Activated CD8-positive, alpha-beta memory T cell treated with anti-CD3 and anti-CD28 coated beads for 36 hours (primary cell): ENCODE data around the gene METAP1D. TPM values are rescaled to one million over a fixed set of nuclear protein-coding genes. Genes with fewer than 3 reads are reported as not detected.
"Not testable (repeated sequence)": the region's sequence is repeated elsewhere in the genome, so short reads cannot be mapped to it uniquely, and the experiment has no call there.

Experiments
- CTCF ChIA-PET: fragments of 350-600 bp; sonication (Branson Sonifier 250); formaldehyde crosslinking; loops from one replicate; lab custom pipeline; 2021; ENCODE audit warnings: antibody characterized with exemption; lab: Charles Lee
- POLR2A ChIA-PET: fragments of 350-600 bp; sonication (Branson Sonifier 250); formaldehyde crosslinking; loops from one replicate; lab custom pipeline; 2021; ENCODE audit warnings: antibody characterized with exemption; lab: Charles Lee
- total RNA-seq, 2 experiments: library from RNA; stranded (reverse); gene quantifications; one replicate each; pipeline ENCODE4 v1.2.3, GENCODE V29; 2021

Gene METAP1D
- 1 to 10 TPM; 8.2 to 8.4 TPM for total RNA-seq

DNA sequence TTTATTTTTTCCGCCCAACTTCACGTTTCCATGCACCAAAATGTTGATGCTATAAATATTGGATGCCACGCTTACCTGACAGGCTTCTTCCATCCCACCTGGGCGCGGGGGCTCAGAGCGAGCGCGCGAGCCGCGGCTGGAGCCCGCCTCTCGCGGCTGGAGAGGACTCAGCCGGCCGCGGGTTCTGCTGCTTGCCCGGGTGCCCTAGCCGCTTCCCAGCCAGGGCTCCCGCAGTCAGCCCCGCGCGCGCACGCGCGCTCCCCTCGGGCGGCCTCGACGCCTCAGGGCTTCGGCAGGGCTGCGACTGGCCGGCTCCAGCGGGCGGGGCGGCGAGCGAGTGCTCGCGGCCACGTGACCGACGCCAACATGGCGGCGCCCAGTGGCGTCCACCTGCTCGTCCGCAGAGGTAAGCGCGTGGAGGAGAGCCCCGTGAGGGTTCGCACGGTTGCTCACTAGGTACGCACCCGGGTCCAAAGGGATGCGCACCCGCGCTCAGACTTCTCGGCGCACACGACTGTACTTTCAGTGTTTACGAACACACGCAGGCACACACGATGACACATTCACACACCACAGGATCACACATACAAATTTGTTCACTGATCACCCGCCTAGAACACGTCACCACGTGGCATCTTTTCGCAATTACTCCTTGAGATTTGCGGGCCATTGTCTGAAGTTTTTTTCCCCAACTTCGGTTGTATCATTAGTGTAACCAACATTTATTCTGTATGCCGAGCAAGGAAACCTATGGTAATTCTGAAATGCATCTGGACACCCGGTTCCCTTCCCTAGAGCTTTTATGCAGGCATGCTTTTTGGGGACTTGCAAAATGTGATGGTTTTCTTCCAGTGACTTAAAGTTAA is at the start of gene METAP1D:
TSS of gene METAP1D (plus strand) at position 350 of the 866 bp plus-strand sequence. CDS start at position 367, 17 bp downstream.
- ChIA-PET POLR2A (interaction anchor here (0.6 kb wide), 1 partner anchor 12 kb away, joined by 3 read pairs; no protein-coding TSS in a partner anchor), CTCF (no interaction called here)

DNA sequence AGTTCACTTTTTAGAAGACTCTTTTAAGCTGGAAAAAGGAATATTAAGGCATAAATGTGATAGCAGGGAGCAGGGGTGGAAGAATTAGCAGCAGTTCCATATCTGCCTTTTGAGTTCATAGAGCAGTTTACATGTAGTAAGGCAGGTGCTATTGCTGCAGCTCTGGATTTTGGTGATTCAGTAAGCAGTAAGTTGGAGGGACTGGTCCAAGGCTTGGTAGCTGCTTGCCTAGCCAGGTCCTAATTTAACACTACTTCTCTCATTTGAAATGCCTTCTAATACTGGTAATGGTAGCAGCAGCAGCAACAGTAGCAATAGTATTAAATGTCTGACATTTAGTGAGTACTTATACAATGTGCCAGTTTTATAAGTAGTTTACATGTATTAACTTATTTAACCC is 47.5 kb upstream of the METAP1D start:
- POLR2A ChIA-PET: no interaction called here
- CTCF ChIA-PET: no interaction called here

DNA sequence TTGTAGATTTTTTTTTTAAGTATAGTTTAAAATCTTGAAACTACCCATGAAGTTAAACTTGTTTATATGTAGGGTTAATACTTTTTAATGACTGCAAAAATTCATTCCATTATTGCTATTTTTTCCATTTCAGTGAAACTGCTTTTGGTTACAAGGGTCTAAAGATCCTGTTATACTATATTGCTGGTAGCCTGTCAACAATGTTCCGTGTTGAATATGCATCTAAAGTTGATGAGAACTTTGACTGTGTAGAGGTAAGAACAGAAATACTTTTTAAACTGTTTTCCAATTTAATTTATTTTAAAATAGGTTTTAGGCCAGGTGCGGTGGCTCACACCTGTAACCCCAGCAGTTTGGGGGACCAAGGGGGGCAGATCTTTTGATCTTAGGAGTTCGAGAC is 47.0 kb upstream of the METAP1D start:
- ChIA-PET CTCF (interaction anchor here (0.7 kb wide), 1 partner anchor 16 kb away, joined by 3 read pairs; no protein-coding TSS in a partner anchor), POLR2A (no interaction called here)

DNA sequence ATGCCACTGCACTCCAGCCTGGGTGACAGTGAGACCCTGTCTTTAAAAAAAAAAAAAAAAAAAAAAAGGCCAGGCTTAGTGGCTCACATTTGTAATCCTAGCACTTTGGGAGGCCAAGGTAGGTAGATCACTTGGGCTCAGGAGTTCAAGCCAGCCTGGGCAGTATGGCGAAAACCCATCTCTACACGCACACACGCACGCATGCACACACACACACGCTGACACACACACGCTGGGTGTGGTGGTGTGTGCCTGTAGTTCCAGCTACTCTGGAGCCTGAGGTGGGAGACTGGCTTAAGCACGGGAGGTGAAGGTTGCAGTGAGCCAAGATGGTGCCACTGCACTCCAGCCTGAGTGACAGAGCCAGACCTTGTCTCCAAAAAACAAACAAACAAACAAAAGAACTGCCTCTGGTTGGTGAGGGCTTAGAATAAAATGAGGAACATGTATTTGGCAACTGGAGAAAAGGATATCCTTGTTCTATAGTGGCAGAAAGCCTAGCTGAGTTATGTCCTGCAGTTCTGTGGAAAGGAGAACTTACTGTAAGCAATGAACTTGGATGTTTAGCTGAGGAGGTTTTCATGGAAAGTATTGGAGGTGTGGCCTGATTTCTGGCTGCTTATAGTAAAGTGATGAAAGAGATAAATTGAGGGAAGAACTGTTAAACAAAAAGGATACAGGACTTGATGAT is 43.5 kb upstream of the METAP1D start:
- CTCF ChIA-PET: no interaction called here
- POLR2A ChIA-PET: no interaction called here

DNA sequence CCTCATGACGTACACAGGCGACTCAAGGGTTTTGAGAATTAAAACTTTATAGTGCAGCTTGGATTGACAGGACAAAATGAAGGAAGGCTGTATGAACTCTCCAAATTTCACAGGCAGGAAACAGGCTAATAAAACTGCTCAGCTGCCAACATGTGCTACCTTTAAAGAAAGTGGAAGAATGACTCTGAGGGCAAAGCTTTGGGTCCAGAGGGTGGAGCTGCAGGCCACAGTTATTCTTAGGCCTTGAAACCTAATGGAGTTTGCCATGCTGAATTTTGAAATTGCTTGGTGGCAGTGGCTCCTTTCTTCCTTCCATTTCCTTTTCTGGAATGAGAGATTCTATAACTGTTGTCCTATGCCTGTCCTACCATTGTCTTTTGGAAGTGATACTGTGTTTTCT is 42.7 kb upstream of the METAP1D start:
- CTCF ChIA-PET: no interaction called here

DNA sequence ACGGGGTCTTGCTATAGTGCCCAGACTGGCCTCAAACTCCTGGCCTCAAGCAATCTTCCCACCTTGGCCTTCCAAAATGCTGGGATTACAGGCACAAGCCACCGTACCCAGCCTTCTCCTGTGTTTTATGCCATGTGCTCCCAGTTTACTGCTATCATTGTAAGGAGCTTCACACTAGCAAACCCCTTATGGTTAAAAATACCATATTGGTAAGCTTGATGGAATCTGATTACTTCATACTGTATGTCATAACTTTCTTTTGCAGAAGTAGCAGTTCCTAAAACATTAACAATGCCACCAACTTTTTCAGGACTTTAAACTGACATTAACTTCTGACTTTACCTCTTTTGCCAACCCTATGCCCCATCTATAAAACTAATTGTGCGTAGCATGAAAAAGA is 41.3 kb upstream of the METAP1D start:
- ChIA-PET CTCF (no interaction called here), POLR2A (no interaction called here)

More for the DNA sequence above, 42.7 kb upstream of the METAP1D start:
- POLR2A ChIA-PET: no interaction called here

DNA sequence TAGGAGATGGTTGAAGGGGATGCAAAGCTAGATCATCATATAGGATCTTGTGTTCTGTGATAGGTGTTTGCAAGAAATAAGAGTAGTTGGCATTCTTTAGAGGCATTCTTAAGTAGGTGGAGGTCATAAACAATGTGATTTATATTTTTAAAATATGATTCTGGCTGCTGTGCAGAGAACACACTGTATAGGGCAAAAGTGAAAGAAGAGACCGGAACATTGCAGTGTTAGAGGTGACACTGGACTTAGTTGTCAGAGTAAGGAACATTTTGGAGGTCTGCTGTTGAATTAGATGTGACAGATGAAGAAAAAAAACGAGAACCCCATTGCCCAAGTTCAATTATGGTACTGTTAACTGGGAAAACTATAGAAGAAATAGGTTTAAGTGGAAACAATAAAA is 39.8 kb upstream of the METAP1D start:
- POLR2A ChIA-PET: no interaction called here
- CTCF ChIA-PET: no interaction called here

DNA sequence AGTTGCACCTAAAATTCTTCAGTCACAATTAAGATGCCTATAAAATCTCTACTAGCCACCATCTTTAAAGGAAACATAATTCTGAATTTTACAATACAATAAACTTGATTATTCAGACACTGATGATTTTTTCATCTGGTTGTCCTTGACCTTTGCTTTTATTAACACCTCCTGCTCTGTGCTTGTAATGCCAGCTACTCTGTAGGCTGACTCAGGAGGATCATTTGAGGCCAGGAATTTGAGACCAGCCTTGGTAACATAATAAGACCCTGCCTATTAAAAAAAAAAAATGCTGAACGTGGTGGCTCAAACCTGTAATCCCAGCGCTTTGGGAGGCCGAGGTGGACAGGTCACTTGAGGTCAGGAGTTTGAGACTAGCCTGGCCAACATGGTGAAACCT is 39.2 kb upstream of the METAP1D start:
- POLR2A ChIA-PET: no interaction called here
- CTCF ChIA-PET: no interaction called here

DNA sequence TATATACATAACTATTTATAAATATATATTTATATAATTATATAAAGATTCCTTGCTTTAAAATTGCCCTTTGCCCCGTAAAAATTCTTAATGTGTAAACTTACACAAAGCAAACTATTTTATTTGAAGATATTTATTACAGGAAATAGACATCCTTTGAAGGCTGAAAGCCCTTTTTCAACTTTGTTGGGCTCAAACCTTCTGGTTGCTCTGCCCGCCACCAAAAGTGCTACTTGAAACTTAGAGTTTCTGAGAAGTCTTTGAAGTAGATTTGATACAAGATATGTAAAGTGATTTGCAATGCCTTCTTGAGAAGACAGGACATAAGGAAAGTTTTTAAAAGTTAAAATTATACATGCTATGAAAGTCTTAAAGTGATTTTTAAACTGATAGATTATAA is 36.6 kb upstream of the METAP1D start:
- ChIA-PET POLR2A (no interaction called here), CTCF (no interaction called here)

DNA sequence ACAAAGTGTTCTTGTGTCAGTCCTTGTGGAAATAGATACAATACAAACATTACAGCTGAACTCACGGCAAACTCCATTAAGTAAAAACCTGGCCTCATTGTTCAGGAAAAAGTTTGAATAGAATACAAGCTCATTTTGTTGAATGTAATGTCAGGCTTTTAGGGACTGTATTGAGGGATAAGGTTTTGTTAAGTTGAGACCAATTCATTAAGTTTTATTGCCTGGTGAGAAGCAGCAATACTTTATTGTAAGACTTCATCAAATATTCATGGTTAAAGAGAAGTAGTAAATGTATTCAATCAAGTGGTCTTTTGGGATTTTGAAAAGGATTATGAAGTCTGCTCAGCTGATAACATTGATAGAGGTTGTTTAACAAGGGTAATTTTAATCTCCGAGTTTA is 35.4 kb upstream of the METAP1D start:
- POLR2A ChIA-PET: no interaction called here
- CTCF ChIA-PET: no interaction called here

DNA sequence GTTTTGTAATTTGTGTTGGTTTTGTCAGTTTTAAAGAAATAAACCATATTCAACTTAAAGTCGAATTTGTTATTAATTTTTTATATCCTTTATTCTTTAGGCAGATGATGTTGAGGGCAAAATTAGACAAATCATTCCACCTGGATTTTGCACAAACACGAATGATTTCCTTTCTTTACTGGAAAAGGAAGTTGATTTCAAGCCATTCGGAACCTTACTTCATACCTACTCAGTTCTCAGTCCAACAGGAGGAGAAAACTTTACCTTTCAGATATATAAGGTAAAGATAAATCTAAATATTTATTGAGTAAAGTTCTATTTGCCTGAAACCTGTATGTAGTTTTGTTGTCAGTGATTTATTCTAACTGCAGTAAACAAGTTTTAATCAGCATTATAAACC is 34.5 kb upstream of the METAP1D start:
- POLR2A ChIA-PET: no interaction called here

DNA sequence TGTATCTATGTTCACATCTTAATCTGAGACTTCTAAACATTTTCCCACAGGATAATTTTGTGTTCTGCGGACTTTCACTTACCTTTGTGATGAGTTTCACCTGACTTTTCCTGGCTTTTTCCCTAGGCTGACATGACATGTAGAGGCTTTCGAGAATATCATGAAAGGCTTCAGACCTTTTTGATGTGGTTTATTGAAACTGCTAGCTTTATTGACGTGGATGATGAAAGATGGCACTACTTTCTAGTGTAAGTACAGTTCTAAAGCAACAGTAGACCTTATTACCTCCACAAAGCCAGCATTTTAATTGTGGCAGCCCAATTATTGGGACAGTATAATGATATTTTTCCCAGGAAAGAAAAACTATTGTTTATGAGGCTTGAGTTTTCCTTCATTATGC is 34.1 kb upstream of the METAP1D start:
- CTCF ChIA-PET: no interaction called here
- POLR2A ChIA-PET: no interaction called here

More for the DNA sequence above, 34.5 kb upstream of the METAP1D start:
- CTCF ChIA-PET: no interaction called here

DNA sequence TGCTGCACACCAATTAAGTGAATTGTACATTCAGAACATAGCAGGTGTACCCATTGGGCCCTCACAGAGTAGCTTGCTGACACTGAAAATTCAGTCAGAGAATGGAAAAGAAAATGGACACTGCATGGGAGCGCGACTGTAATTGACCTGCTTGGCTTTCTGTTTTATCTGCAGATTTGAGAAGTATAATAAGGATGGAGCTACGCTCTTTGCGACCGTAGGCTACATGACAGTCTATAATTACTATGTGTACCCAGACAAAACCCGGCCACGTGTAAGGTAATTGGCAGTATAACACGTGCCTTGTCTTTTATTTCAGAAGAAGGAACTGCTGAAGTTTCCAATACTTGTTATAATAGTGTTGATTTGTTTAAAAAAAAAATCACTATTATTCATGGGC is 33.5 kb upstream of the METAP1D start:
- ChIA-PET POLR2A (no interaction called here), CTCF (no interaction called here)

DNA sequence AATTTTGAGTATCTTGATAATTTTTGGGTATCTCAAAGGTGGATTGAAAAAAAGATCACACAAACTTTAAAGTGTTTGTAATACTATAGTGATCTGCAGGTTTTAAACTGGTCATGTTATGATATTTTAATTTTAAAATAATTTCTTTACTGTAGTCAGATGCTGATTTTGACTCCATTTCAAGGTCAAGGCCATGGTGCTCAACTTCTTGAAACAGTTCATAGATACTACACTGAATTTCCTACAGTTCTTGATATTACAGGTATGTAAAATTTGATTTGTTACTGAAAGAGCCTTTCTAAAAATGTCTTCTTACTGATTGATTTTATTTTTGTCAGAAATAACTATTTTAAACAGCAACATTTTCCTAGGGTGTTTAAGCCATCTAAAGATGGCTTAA is 33.1 kb upstream of the METAP1D start:
- CTCF ChIA-PET: no interaction called here
- POLR2A ChIA-PET: no interaction called here

DNA sequence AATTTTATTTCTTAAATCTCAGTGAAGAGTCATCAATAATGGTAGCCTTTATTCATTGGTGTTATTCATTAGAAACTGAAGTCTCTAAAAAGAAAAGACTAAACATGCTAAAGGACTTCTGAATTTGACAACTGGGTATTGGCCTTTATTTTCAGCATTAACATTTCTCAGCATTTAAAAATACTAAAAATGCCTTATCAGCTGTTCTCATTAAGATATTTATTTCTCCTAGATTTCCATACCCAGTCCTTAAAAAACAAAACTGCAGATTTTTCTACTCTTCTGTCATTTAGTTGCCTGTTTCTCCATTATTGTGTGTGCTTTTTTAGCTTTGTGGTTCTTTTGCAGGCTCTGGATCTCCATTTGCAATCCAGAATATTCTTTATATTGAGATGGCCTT is 31.2 kb upstream of the METAP1D start:
- POLR2A ChIA-PET: no interaction called here
- CTCF ChIA-PET: no interaction called here

DNA sequence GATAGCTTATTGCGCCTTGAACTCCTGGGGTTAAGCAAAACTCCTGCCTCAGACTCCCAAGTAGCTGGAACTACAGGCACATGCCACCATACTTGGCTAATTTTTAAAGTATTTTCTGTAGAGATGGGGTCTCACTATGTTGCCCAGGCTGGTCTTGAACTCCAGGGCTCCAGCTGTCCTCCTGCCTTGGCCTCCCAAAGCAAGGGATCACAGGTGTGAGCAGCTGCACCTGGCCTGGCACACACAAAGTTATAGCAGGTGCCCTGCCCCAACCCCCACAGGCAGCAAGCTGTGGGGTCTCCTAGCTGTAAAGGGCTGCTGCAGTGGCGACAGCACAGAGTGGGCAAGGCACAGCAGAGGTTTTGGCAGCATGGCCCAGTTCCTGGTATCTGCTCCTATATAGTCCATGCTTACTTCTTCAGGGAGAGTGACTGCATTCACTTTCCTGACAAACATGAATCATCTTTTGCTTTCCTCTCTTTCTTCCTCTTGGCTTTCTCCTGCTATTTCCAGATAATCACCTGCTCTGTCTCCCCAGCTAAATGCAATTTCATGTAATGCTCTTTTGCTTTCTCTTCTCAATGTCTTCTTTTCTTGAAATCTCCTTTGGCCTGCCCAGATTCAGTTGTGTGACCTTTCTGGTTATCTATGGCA is 27.3 kb upstream of the METAP1D start:
- ChIA-PET POLR2A (no interaction called here), CTCF (no interaction called here)

DNA sequence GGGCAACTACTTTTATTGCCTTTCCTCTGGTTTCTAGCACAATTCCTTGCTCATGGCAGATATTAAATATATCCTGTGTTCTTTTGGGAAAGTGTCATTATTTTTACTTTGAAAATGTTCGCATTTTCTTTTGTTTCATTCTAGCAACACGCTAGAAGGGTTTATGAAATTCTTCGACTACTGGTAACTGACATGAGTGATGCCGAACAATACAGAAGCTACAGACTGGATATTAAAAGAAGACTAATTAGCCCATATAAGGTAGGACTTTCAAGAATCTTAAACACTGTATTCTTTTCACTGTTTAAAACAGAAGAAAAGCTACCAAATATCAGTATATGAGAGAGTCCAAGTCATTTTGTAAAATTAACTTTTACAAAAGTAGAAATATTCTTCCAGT is 20.6 kb upstream of the METAP1D start:
- ChIA-PET CTCF (no interaction called here), POLR2A (no interaction called here)

DNA sequence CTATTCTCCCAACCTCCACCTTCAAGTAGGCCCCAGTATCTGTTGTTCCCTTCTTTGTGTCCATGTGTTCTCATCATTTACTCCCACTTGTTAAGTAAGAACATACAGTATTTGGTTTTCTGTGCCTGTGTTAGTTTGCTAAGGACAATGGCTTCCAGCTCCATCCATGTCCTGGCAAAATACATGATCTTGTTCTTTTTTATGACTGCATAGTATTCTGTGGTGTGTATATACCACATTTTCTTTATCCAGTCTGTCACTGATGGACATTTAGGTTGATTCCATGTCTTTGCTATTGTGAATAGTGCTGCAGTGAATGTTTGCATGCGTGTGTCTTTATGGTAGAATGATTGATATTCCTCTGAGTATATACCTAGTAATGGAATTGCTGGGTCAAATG is 15.8 kb upstream of the METAP1D start:
- CTCF ChIA-PET, POLR2A ChIA-PET: not testable (repeated sequence)

DNA sequence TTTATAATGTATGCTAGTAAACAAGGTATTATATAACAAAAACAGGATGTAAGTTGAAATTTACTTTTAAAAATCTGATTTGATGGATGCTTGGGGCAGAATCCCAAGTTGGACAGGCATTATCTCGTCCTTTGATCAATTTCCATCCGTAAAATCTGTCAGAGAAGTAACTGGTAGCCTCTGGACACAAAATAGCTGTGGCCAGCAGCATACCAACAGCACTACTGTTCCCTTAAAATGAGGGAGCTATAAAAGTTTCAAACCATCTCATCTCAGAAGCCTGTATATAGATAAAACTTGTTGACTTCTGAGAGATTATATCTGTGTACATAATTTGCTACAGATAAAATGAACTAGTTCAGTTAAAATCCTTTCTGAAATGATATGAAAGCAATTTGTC is 14.7 kb upstream of the METAP1D start:
- ChIA-PET POLR2A (no interaction called here), CTCF (no interaction called here)

DNA sequence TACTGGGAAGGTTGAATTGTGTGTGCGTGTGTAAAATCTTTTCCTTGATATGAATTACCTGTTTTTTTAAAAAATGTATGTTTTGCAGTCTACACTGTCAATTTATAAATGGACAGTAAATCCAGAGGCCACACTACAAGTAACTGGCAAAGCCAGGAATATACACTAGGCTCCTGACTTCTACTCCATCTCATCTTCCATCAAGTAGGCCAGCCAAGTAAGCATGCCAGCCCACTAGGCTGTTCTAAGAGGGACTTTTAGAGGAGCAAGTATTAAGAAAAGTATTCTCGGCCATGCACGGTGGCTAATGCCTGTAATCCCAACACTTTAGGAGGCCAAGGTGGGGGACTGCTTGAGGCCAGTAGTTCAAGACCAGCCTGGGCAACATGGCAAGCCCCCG is 13.0 kb upstream of the METAP1D start:
- ChIA-PET CTCF (no interaction called here), POLR2A (no interaction called here)
